NCI-H2196 (cell line): Measurements from ENCODE around the gene SNED1.

Source experiments
- DNase-seq: peaks from one replicate; lab custom pipeline; 2025; ENCODE audit not compliant: unreplicated experiment; lab: John Stamatoyannopoulos, UW

SNED1 gene

GRCh38 chr2:241081643-241082340 lies 83.4 kb downstream of the SNED1 start:
- no peak for DNase-seq

GRCh38 chr2:241082341-241083090 lies 84.1 kb downstream of the SNED1 start:
- DNase-seq, result no peak

- DNase-seq, result no peak
Observed at GRCh38 chr2:241083091-241083415, 84.6 kb downstream of the SNED1 start.

- no peak for DNase-seq
Observed at GRCh38 chr2:241084856-241085444, 86.5 kb downstream of the SNED1 start.

- DNase-seq, result no peak
Observed at GRCh38 chr2:241087420-241088268, 89.2 kb downstream of the SNED1 start.

GRCh38 chr2:241088376-241088775 lies 90.0 kb downstream of the SNED1 start:
- no peak for DNase-seq

- no peak for DNase-seq
Observed at GRCh38 chr2:241088791-241089732, 90.6 kb downstream of the SNED1 start.

- no peak for DNase-seq
Observed at GRCh38 chr2:241091201-241091600, 92.8 kb downstream of the SNED1 start.

- DNase-seq, result no peak
Observed at GRCh38 chr2:241091734-241092445, 93.5 kb downstream of the SNED1 start.

- peak; percentile 27 for DNase-seq
Observed at GRCh38 chr2:241092677-241093076, 94.3 kb downstream of the SNED1 start.

- peak; percentile 37 for DNase-seq
Observed at GRCh38 chr2:241093133-241093781, 94.8 kb downstream of the SNED1 start.

- no peak for DNase-seq
Observed at GRCh38 chr2:241094172-241094571, 95.8 kb downstream of the SNED1 start.

- no peak for DNase-seq
Observed at GRCh38 chr2:241094924-241095420, 96.6 kb downstream of the SNED1 start.

GRCh38 chr2:241095594-241096290 lies 97.3 kb downstream of the SNED1 start:
- DNase-seq, result no peak

GRCh38 chr2:241096979-241097378 lies 98.6 kb downstream of the SNED1 start:
- no peak for DNase-seq

- DNase-seq, result no peak
Observed at GRCh38 chr2:241099246-241099645, 100.8 kb downstream of the SNED1 start.

GRCh38 chr2:241102239-241102803 lies 103.9 kb downstream of the SNED1 start, which contains the start of gene MTERF4:
Gene MTERF4 (minus strand): TSS chr2:241102287. CDS start chr2:241102273, 14 bp downstream.
- peak; percentile 93 for DNase-seq

- DNase-seq, result no peak
Observed at GRCh38 chr2:241103176-241103595, 104.8 kb downstream of the SNED1 start.
